Right ventricle myocardium inferior (tissue), 1 donor: Measurements from ENCODE around the gene STPG2. TPM values are rescaled to one million over a fixed set of nuclear protein-coding genes. Genes with fewer than 3 reads are reported as not detected.

ENCODE experiments used
- ATAC-seq: fragments of 200-7000 bp; cut with Tn5 transposase; one replicate; pipeline ENCODE4 v1.9.1; 2020; ENCODE audit warnings: mild to moderate bottlenecking, moderate library complexity
- DNase-seq: peaks from one replicate; pipeline ENCODE4 v3.0.0; 2021; ENCODE audit errors: missing footprints
- intact Hi-C: fragments of 100-400 bp; cut with DNase I; formaldehyde crosslinking; loops from one replicate; pipeline ENCODE4 v1.11.0; 2022
- total RNA-seq: library from RNA; stranded (reverse); fragmentation: NEBNext Ultra II Directional; extraction: Animal tissue kit (Norgen Biotek cat#: 25700); gene quantifications from one replicate; pipeline ENCODE4 v1.2.1, GENCODE V29; 2021
- donor health status: DM: no; HTN: yes; CAD: no; lungs with severe emphysema.

The STPG2 gene
- total RNA-seq, 1 donor from 2014 or later: 0.43 TPM

- DNase-seq (no peak), ATAC-seq (no peak)
- intact Hi-C loops: no loop called here
Measured at GRCh38 chr4:98101988-98102387, 41.3 kb downstream of the STPG2 start.

GRCh38 chr4:98098764-98099163 lies 44.5 kb downstream of the STPG2 start:
- intact Hi-C loops: no loop called here
- DNase-seq (no peak), ATAC-seq (no peak)

- ATAC-seq (no peak), DNase-seq (no peak)
- intact Hi-C loops: no loop called here
Measured at GRCh38 chr4:98094118-98094517, 49.2 kb downstream of the STPG2 start.

- ATAC-seq (no peak), DNase-seq (no peak)
- intact Hi-C loops: no loop called here
Measured at GRCh38 chr4:98093662-98094061, 49.6 kb downstream of the STPG2 start.

- intact Hi-C loops: no loop called here
- ATAC-seq (no peak), DNase-seq (no peak)
Measured at GRCh38 chr4:98092833-98093439, 50.3 kb downstream of the STPG2 start.

- ATAC-seq (no peak), DNase-seq (no peak)
- intact Hi-C loops: no loop called here
Measured at GRCh38 chr4:98081936-98082335, 61.3 kb downstream of the STPG2 start.

- DNase-seq (no peak), ATAC-seq (no peak)
- intact Hi-C loops: no loop called here
Measured at GRCh38 chr4:98068495-98068894, 74.8 kb downstream of the STPG2 start.

- ATAC-seq (no peak), DNase-seq (no peak)
- intact Hi-C loops: no loop called here
Measured at GRCh38 chr4:98055800-98056501, 87.3 kb downstream of the STPG2 start.

- DNase-seq: no peak
- intact Hi-C loops: no loop called here
- no peak for ATAC-seq
Measured at GRCh38 chr4:98046665-98047064, 96.6 kb downstream of the STPG2 start.

- no peak for ATAC-seq
- intact Hi-C loops: no loop called here
Measured at GRCh38 chr4:98030059-98030458, 113.2 kb downstream of the STPG2 start.

GRCh38 chr4:98027827-98028226 lies 115.4 kb downstream of the STPG2 start:
- DNase-seq (no peak), ATAC-seq (no peak)
- intact Hi-C loops: no loop called here

More at GRCh38 chr4:98030059-98030458, 113.2 kb downstream of the STPG2 start:
- no peak for DNase-seq

- DNase-seq: no peak
- ATAC-seq: no peak
- intact Hi-C loops: no loop called here
Measured at GRCh38 chr4:98026362-98026761, 116.9 kb downstream of the STPG2 start.

- no peak for ATAC-seq
- no peak for DNase-seq
- intact Hi-C loops: no loop called here
Measured at GRCh38 chr4:98006814-98007412, 136.4 kb downstream of the STPG2 start.

GRCh38 chr4:98006060-98006459 lies 137.2 kb downstream of the STPG2 start:
- ATAC-seq: no peak
- DNase-seq: no peak
- intact Hi-C loops: no loop called here

GRCh38 chr4:98000940-98001339 lies 142.3 kb downstream of the STPG2 start:
- ATAC-seq (no peak), DNase-seq (no peak)
- intact Hi-C loops: no loop called here

- ATAC-seq (no peak), DNase-seq (no peak)
- intact Hi-C loops: no loop called here
Measured at GRCh38 chr4:97998203-97998602, 145.1 kb downstream of the STPG2 start.

- intact Hi-C loops: no loop called here
- no peak for ATAC-seq
- no peak for DNase-seq
Measured at GRCh38 chr4:97994765-97995465, 148.4 kb downstream of the STPG2 start.

- DNase-seq (no peak), ATAC-seq (no peak)
- intact Hi-C loops: no loop called here
Measured at GRCh38 chr4:97990409-97990808, 152.9 kb downstream of the STPG2 start.

GRCh38 chr4:97987019-97987648 lies 156.1 kb downstream of the STPG2 start:
- intact Hi-C loops: no loop called here
- ATAC-seq: no peak
- no peak for DNase-seq
